IMR-90 (cell line): ENCODE results near the gene KRT86.

ENCODE experiments used
- CTCF ChIP-seq: conservative IDR thresholded peaks from 2 replicates; pipeline ENCODE4 v1.5.1; 2012; ENCODE audit warnings: mild to moderate bottlenecking, low read depth, low read length, improper control_type of control experiment
- POLR2A ChIP-seq: IDR thresholded peaks from 2 replicates; pipeline ENCODE4 v1.6.1; 2012; ENCODE audit warnings: mild to moderate bottlenecking, low read depth, low read length

- TF ChIP-seq POLR2A = no peak
- no peak for TF ChIP-seq CTCF
Observed at GRCh38 chr12:52319097-52319496, 44.7 kb downstream of the KRT86 start.
